ENCODE data around the gene ATF4.

ATF4 gene

DNA sequence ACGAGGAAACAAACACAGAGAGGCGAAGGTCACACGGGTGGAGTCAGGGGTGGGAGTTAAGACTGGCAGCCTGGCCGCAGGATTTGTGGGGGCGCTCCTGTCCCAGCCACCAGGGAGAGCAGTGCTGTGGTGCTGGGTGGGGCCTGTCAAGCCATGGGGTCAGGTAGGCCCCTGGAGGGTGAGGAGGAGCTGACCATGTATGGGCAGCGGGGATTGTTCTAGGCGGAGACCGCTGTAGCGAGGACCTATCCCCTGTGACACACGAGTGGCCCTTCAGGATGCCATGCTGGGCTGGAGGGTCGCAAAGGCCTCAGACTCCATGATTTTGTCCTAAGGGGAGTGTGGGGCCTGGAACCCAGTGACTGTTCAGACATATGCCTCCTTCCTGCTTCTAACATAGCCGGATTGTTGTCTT lies 13.7 kb downstream of the ATF4 start:
- peaks cover 7% of the 10 kb centered on the region for H3F3A ChIP-seq (ENCODE audit: control insufficient read depth, insufficient read depth)
- H3K4me1 ChIP-seq (ENCODE audit: control insufficient read depth, low read length), result peaks cover 44% of the 10 kb centered on the region
- H3K4me2 ChIP-seq (ENCODE audit: low read length), result peak overlapping the region; percentile 34; the same call in 1 of the 2 replicates
- H3K79me2 ChIP-seq (ENCODE audit: control insufficient read depth, low read length), result peaks cover 33% of the 10 kb centered on the region
- H3K27me3 ChIP-seq (ENCODE audit: control insufficient read depth, low read length), result no peaks in the 10 kb centered on the region
- no peak overlapping the region for H3K27ac ChIP-seq (ENCODE audit: low read depth, low read length)
- H3K4me3 ChIP-seq (ENCODE audit: low read length), result no peak overlapping the region
- TF ChIP-seq EZH2phosphoT487 (IDR thresholded peaks at IDR 0.05; ENCODE audit: borderline replicate concordance, low read length), result no peak
- TF ChIP-seq, protein P1, sequence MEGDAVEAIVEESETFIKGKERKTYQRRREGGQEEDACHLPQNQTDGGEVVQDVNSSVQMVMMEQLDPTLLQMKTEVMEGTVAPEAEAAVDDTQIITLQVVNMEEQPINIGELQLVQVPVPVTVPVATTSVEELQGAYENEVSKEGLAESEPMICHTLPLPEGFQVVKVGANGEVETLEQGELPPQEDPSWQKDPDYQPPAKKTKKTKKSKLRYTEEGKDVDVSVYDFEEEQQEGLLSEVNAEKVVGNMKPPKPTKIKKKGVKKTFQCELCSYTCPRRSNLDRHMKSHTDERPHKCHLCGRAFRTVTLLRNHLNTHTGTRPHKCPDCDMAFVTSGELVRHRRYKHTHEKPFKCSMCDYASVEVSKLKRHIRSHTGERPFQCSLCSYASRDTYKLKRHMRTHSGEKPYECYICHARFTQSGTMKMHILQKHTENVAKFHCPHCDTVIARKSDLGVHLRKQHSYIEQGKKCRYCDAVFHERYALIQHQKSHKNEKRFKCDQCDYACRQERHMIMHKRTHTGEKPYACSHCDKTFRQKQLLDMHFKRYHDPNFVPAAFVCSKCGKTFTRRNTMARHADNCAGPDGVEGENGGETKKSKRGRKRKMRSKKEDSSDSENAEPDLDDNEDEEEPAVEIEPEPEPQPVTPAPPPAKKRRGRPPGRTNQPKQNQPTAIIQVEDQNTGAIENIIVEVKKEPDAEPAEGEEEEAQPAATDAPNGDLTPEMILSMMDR (IDR thresholded peaks at IDR 0.05; ENCODE audit: low read depth, low read length, poor library complexity, severe bottlenecking), result no peak
- H4K20me1 ChIP-seq (ENCODE audit: control insufficient read depth, insufficient read depth, low read depth, low read length), result no peaks in the 10 kb centered on the region
- peaks cover 32% of the 10 kb centered on the region for H3K36me3 ChIP-seq (ENCODE audit: control insufficient read depth, low read length)
- no peaks in the 10 kb centered on the region for H3K9me2 ChIP-seq (replicated peaks; ENCODE audit: control insufficient read depth, low read length)
- no peaks in the 10 kb centered on the region for H3K9me3 ChIP-seq (ENCODE audit: control insufficient read depth, insufficient read depth, low read length)

DNA sequence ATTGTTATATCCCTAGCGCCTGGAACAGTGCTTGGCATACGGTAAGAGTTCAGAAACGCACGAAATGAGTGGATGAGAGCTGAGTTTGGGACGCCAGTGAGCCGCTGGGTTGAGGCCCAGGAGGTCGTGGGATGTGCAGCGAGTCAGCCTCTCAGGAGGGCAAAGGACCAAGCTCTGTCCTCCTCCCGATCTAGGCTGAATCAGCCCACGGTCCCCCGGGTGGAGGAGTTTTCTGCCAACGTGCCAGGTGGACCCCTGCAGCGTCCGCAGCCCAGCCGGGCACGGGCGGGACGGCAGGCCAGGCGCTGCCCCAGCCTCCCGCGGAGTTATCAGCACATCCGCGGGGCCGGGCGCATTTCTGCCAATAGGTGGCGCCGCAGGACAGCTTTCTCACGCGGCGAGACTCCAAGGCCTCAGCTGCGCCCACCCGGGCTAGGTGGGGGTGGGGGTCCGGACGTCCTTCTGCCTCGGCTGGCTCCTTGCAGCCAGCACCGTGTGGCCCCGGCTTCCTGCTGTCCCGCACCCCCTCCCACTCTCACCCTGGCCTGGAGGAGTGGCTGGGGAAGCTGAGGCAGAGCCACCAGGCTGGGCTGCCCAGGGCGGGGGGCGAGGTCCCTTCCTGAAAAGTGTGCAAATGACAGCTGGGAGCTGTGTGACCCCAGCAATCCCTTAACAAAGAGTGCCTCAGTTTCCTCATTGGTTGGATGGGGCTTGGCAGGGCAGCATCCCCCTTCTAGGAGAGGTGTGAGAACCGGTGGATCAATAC lies 14.4 kb downstream of the ATF4 start:
- Histone ChIP-seq H3K4me1 (ENCODE audit: control insufficient read depth, low read length) (peaks cover 38% of the 10 kb centered on the region), H3K27ac (ENCODE audit: low read depth, low read length) (no peak overlapping the region), H3K36me3 (ENCODE audit: control insufficient read depth, low read length) (peaks cover 26% of the 10 kb centered on the region), H3K9me3 (ENCODE audit: control insufficient read depth, insufficient read depth, low read length) (no peaks in the 10 kb centered on the region), H4K20me1 (ENCODE audit: control insufficient read depth, insufficient read depth, low read depth, low read length) (no peaks in the 10 kb centered on the region), H3K9me2 (replicated peaks; ENCODE audit: control insufficient read depth, low read length) (no peaks in the 10 kb centered on the region), H3F3A (ENCODE audit: control insufficient read depth, insufficient read depth) (peaks cover 3% of the 10 kb centered on the region), H3K4me3 (ENCODE audit: low read length) (no peak overlapping the region), H3K79me2 (ENCODE audit: control insufficient read depth, low read length) (peaks cover 28% of the 10 kb centered on the region), H3K27me3 (ENCODE audit: control insufficient read depth, low read length) (no peaks in the 10 kb centered on the region), H3K4me2 (ENCODE audit: low read length) (peak overlapping the region; percentile 34)
- TF ChIP-seq EZH2phosphoT487 (IDR thresholded peaks at IDR 0.05; ENCODE audit: borderline replicate concordance, low read length), result no peak
- TF ChIP-seq, protein P1 (IDR thresholded peaks at IDR 0.05; ENCODE audit: low read depth, low read length, poor library complexity, severe bottlenecking), result peak; percentile 92

DNA sequence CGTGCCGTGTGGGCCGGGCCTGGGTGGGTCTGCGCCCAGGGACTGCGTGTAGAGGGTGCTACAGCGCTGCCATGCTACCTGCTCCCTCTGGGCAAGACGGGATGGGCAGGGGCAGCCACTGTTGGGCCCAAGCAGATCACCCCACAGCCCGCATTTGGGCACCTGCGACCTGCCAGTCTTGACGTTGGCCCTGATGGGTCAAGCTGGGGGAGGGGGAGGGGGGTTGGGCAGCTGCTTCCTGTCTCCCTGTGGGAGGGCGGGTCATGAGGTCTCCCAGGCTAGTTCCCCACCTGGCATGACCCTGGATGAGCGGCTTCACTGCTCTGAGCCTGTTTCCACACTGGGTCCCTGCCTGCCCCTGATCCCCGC lies 15.0 kb downstream of the ATF4 start:
- H3K9me2 ChIP-seq (replicated peaks; ENCODE audit: control insufficient read depth, low read length), result no peaks in the 10 kb centered on the region
- peaks cover 22% of the 10 kb centered on the region for H3K79me2 ChIP-seq (ENCODE audit: control insufficient read depth, low read length)
- H3K27me3 ChIP-seq (ENCODE audit: control insufficient read depth, low read length), result no peaks in the 10 kb centered on the region
- H3K27ac ChIP-seq (ENCODE audit: low read depth, low read length), result no peak overlapping the region
- H3K9me3 ChIP-seq (ENCODE audit: control insufficient read depth, insufficient read depth, low read length), result no peaks in the 10 kb centered on the region
- no peak overlapping the region for H3K4me3 ChIP-seq (ENCODE audit: low read length)
- H3K4me1 ChIP-seq (ENCODE audit: control insufficient read depth, low read length), result peaks cover 32% of the 10 kb centered on the region
- no peak overlapping the region for H3K4me2 ChIP-seq (ENCODE audit: low read length)
- H3F3A ChIP-seq (ENCODE audit: control insufficient read depth, insufficient read depth), result no peaks in the 10 kb centered on the region
- H3K36me3 ChIP-seq (ENCODE audit: control insufficient read depth, low read length), result peaks cover 21% of the 10 kb centered on the region
- TF ChIP-seq, protein P1 (IDR thresholded peaks at IDR 0.05; ENCODE audit: low read depth, low read length, poor library complexity, severe bottlenecking), result no peak
- TF ChIP-seq EZH2phosphoT487 (IDR thresholded peaks at IDR 0.05; ENCODE audit: borderline replicate concordance, low read length), result no peak
- H4K20me1 ChIP-seq (ENCODE audit: control insufficient read depth, insufficient read depth, low read depth, low read length), result no peaks in the 10 kb centered on the region

All from DOHH2 (cell line).